Heart left ventricle (tissue), 16 donors: ENCODE data around the gene MCAM. TPM values are rescaled to one million over a fixed set of nuclear protein-coding genes. Genes with fewer than 3 reads are reported as not detected.

ENCODE experiments used
- ATAC-seq, 4 donors: fragments of 200-7000 bp; cut with Tn5 transposase; one replicate each; pipeline ENCODE4 v1.9.1; 2020 to 2022; ENCODE audit warnings: moderate library complexity in 4 of 4, mild to moderate bottlenecking in 3 of 4, moderate number of reproducible peaks in 1 of 4
- DNase-seq, 5 donors: peaks; one replicate each; pipeline ENCODE4 v3.0.0-alpha.2; 2020
- H3K27ac ChIP-seq, 12 donors: fragments of 200-600 bp; sonication (generic) in 4 of 12; one replicate each; pipeline versions ENCODE4 v1.5.0 to v1.8.0; 2016 to 2022; ENCODE audit warnings: mild to moderate bottlenecking in 2 of 12
- H3K27me3 ChIP-seq, 9 donors: fragments of 200-600 bp; sonication (generic) in 2 of 9; one replicate each; pipeline versions ENCODE4 v1.5.1 to v1.8.0; 2016 to 2022; ENCODE audit warnings: mild to moderate bottlenecking in 3 of 9
- H3K36me3 ChIP-seq, 9 donors: fragments of 200-600 bp; sonication (generic) in 2 of 9; one replicate each; pipeline versions ENCODE4 v1.5.0 to v1.8.0; 2018 to 2022; ENCODE audit warnings: mild to moderate bottlenecking in 2 of 9
- H3K4me1 ChIP-seq, 12 donors: fragments of 200-600 bp; sonication (generic) in 4 of 12; one replicate each; pipeline versions ENCODE4 v1.5.0 to v1.8.0; 2016 to 2022; ENCODE audit warnings: mild to moderate bottlenecking in 3 of 12
- H3K4me3 ChIP-seq, 12 donors: fragments of 200-600 bp; sonication (generic) in 4 of 12; one replicate each; pipeline versions ENCODE4 v1.5.0 to v1.8.0; 2017 to 2022; ENCODE audit warnings: mild to moderate bottlenecking in 9 of 12, moderate library complexity in 4 of 12
- H3K9me3 ChIP-seq, 12 donors: fragments of 200-600 bp; sonication (generic) in 4 of 12; one replicate each; pipeline versions ENCODE4 v1.5.0 to v1.8.0; 2016 to 2022; ENCODE audit warnings: mild to moderate bottlenecking in 1 of 12
- CTCF ChIP-seq, 12 donors: fragments of 200-600 bp; sonication (generic) in 4 of 12; IDR thresholded peaks; one replicate each; pipeline versions ENCODE4 v1.5.0 to v1.8.0; 2018 to 2022; ENCODE audit warnings: antibody characterized with exemption in 12 of 12, mild to moderate bottlenecking in 5 of 12
- POLR2A ChIP-seq, 2 donors: fragments of 450-650 bp; IDR thresholded peaks; one replicate each; pipeline ENCODE4 v1.6.1; 2017; ENCODE audit warnings: antibody characterized with exemption in 2 of 2, mild to moderate bottlenecking in 2 of 2, moderate library complexity in 2 of 2
- WGBS, 4 donors: extraction: QIAGEN DNeasy Blood & Tissue Kit in 2 of 4; methylation state at CpG; one replicate each; pipeline versions ENCODE4 v1.1.5 to v1.1.7; 2013 to 2018; 5-methylcytosine and 5-hydroxymethylcytosine counted together
- intact Hi-C, 10 donors: fragments of 100-400 bp; cut with DNase I; formaldehyde crosslinking; loops; one replicate each; pipeline versions ENCODE4 v1.11.1 to v1.14.2; 2022
- polyA plus RNA-seq, 2 donors: library from polyadenylated mRNA; stranded (reverse); fragments of 200-250 nt; gene quantifications; one replicate each; pipeline ENCODE4 v1.2.3, GENCODE V29; 2013
- total RNA-seq, 9 donors: library from RNA; depleted of rRNA in 2 of 9; stranded (reverse); fragments of >200 nt in 2 of 9; fragmentation: NEBNext Ultra II Directional in 3 of 9; extraction: Animal tissue kit (Norgen Biotek cat#: 25700) in 3 of 9; gene quantifications; one replicate each; pipeline versions ENCODE4 v1.1.0 to v1.2.4, GENCODE V29; 2016 to 2023
- donor health status: ischemic (EF 13 %, LVEDD 7.1; RV severe dilation, severe dysfunction).
- donor health status: healthy with polysubstance abuse.
- donor health status: DM: no; HTN: yes; CAD: no.
- donor health status: DM: no; HTN: no; CAD: no.
- donor health status: ischemic (EF 25% LVEDD 6.9; RV normal size, moderate dysfunction).
- donor health status: ischemic (EF 25% LVEDD 5.7; RV mildly dilated, moderate dysfunction).
- donor health status: healthy.
- donor health status: DM: yes; HTN: yes; CAD: no.
- donor health status: ischemic (EF 35%, LVEDD 5.7; RV mildly dilated, moderate dysfunction).
- donor health status: nonischemic (EF 11% LVEDD 7.7; RV severe dilation, severe dysfunction).
- donor health status: DM: yes; HTN: yes; CAD: no.
- donor health status: PGD.
- donor health status: ischemic (EF 29% LVEDD 5.4; RV normal size, mild dysfunction).
- donor health status: nonischemic (EF 23%, LVEDD 6.1; RV moderate dilation, normal function).

Gene MCAM
- total and polyA plus RNA-seq, 11 donors: 31.9 to 380 (median 108) TPM

GRCh38 chr11:119332111-119332765 is 15.3 kb upstream of the MCAM start:
- peaks cover 0 to 10% (median 5%) of the 10 kb centered on the region in 9 donors for H3K36me3 ChIP-seq
- H3K9me3 ChIP-seq: no peaks in the 10 kb centered on the region
- H3K4me3 ChIP-seq: no peak overlapping the region
- no peak for TF ChIP-seq CTCF (IDR thresholded peaks at IDR 0.05)
- TF ChIP-seq POLR2A (IDR thresholded peaks at IDR 0.05): no peak
- ATAC-seq (no peak), DNase-seq (no peak)
- intact Hi-C loops: loop anchor here in 2 of 10 donors (10.0 kb wide), 2 partner anchors 187 to 227 kb away; partner anchors contain the start of genes ABCG4 (in 1 of the 2), C2CD2L (in 1 of the 2) and DPAGT1 (in 1 of the 2)
- peaks cover 3 to 27% (median 16%) of the 10 kb centered on the region in 12 donors for H3K4me1 ChIP-seq
- WGBS, 4 donors: 79 to 81% (median 80%) methylated on average over 4 of the region's 4 CpGs
- H3K27ac ChIP-seq: no peak overlapping the region
- no peaks in the 10 kb centered on the region for H3K27me3 ChIP-seq

GRCh38 chr11:119330237-119330636 is 13.3 kb upstream of the MCAM start:
- Histone ChIP-seq H3K27me3 (no peaks in the 10 kb centered on the region), H3K27ac (no peak overlapping the region), H3K4me1 (peaks cover 3 to 13% (median 7%) of the 10 kb centered on the region in 12 donors), H3K36me3 (no peaks in the 10 kb centered on the region), H3K9me3 (no peaks in the 10 kb centered on the region), H3K4me3 (no peak overlapping the region)
- TF ChIP-seq CTCF (IDR thresholded peaks at IDR 0.05): no peak
- TF ChIP-seq POLR2A (IDR thresholded peaks at IDR 0.05): no peak
- DNase-seq: no peak
- no peak for ATAC-seq
- 41 to 60% (median 47%) methylated on average over 1 of the region's 1 CpG for WGBS, 4 donors
- intact Hi-C loops: loop anchor here in 2 of 10 donors (10.0 kb wide), 2 partner anchors 185 to 225 kb away; partner anchors contain the start of genes ABCG4 (in 1 of the 2), C2CD2L (in 1 of the 2) and DPAGT1 (in 1 of the 2)

- H3K27ac ChIP-seq: no peak overlapping the region
- no peak for DNase-seq
Measured at GRCh38 chr11:119329320-119329719, 12.4 kb upstream of the MCAM start.

More at GRCh38 chr11:119329320-119329719, 12.4 kb upstream of the MCAM start:
- ATAC-seq: no peak
- TF ChIP-seq POLR2A (IDR thresholded peaks at IDR 0.05) (no peak), CTCF (IDR thresholded peaks at IDR 0.05) (no peak)
- no peaks in the 10 kb centered on the region for H3K9me3 ChIP-seq
- H3K27me3 ChIP-seq: no peaks in the 10 kb centered on the region
- no peak overlapping the region for H3K4me3 ChIP-seq
- H3K36me3 ChIP-seq: no peaks in the 10 kb centered on the region
- 68 to 83% (median 71%) methylated on average over 2 of the region's 2 CpGs for WGBS, 4 donors
- H3K4me1 ChIP-seq: peaks cover 0 to 7% (median 1%) of the 10 kb centered on the region in 12 donors
- intact Hi-C loops: loop anchor here in 1 of 10 donors (10.0 kb wide), 1 partner anchor 125 kb away; the partner anchor contains the start of gene CBL
